CD4-positive, alpha-beta T cell treated with Interleukin-6 at 100 ng/mL for 8 hours (primary cell): Measurements from ENCODE around the gene SLC25A47.
"Not testable (repeated sequence)": the region's sequence is repeated elsewhere in the genome, so short reads cannot be mapped to it uniquely, and the experiment has no call there.

Experiments used
- DNase-seq: peaks from one replicate; pipeline ENCODE4 v3.0.0-alpha.2; 2020; ENCODE audit warnings: mixed read lengths, low spot score

The SLC25A47 gene

DNA sequence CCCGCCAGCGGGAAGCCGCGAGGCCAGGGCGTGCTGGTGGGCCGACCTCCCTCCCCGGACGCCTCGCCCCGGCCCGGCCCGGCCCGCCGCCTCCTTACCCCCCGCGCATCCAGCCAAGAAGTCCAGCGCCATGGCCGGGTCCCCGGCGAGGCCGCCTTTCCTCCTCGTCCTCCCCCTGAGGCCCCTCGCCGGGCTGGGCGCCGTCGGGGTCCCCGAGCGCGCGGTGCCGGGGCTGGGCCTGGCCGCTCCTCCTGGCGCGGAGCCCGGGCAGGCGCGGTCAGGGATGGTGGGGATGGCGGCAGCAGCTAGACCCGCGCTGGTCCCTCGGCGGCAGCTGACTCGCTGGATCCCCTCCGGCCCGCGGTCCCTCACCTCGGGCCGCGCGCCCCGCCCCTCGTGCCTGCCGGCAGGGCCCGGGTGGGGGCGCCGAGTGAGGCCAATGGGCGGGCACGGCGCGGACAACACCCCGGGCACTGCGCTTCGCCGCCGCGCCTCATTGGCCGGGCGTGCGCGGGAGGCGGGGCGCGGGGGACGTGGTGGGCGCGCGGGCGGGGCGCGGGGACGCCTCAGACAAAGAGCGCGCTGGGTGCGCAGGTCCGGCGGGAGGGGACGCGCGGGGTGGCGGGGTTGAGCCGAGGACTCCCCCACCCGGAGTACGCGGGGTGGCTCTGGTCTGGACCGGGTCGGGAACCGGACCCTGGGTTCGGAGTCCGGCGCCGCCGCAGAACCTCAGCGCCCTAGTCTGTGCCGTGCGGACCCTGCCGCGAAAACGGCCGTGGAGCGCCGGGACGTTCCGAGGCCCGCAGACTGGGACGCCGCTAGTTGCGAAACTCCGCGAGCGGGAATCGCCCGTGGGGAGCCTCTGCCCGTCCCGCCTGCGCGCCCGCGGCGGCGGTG lies 16.8 kb upstream of the SLC25A47 start, which contains the start of gene SLC25A29:
Gene SLC25A29, minus strand, starts transcription at position 344 of the 897 bp plus-strand sequence. Its CDS starts 212 bp downstream, at position 132.
- DNase-seq: peak; percentile 55

DNA sequence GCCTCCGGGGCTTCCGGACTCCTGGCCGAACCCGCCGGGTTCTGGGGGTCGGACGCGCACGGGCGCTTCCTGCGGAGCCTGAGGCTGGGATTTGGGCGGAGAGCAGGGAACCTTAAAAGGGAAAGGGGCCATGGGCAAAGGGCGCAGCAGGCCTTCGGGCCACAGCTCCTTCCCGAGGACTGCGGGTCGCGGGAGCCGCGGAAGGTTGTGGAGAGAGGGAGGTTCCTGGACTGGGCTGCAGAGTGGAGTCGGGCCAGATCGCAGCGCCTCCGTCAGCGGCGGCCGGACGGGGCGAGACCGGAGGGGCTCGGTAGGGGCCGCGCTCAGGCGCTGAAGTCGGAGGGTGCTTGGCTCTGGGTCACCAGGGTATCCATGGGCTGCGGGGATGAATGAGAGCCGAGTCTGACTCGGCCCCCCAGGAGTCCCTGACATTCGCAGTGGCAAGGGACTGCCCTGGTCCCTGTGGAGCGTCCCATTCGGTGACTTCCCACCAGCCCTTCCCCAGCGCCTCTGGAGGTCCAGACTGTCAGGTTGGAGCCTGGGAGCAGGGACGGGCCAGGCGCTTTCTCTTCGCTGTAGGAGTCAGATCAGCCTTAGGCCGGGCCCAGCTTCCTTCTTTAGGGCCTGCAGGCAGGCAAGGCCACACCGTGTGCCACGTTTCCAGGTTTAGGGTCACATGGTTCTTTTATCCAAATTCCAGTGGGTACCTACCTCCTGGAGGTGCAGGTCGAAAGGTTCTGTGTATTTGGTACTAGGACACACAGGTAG lies 16.0 kb upstream of the SLC25A47 start:
- DNase-seq: no peak

DNA sequence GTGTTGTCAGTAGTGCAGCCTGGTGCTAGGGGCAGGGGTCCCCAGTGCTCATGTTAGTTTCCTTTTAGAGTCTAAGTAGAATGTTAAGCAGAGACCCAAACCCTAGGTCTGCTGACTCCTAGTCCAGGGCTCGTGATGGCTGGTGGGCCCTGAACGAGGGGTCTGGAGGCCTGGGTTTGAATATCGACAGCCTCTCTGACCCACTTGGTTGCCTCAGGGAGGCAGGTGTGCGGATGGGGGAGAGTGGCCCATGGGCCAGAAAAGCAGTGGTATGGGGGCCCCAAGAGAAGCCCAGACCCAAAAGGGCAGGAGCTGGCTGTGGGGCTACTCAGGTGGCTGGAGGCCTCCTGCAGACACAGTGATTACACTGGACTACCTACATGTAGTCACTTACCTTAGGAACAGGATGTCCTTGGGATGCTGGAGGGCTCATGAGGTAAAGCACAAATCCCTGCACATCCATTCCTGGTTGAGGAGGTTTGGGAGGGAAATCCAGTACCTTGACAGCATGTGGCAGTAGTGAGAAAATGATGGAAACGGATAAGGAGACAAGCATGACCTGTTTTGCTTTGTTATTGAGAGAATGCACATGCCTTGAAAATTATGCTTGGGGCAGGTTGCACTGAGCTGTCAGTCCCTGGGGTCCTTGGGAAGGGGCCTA lies 15.2 kb upstream of the SLC25A47 start:
- DNase-seq: no peak

DNA sequence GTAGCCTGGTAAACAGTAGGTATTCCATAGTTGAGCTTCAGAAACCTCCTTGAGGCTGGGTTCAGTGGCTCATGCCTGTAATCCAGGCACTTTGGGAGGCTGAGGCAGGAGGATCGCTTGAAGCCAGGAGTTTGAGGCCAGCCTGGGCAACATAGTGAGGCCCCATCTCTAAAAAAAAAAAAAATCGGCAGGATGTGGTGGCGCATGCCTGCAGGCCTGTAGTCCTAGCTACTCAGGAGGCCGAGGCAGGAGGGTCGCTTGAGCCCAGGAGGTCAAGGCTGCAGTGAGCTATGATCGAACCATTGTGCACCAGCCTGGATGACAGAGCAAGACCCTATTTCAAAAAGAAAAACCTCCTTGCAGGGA lies 14.7 kb upstream of the SLC25A47 start:
- not testable (repeated sequence) for DNase-seq

DNA sequence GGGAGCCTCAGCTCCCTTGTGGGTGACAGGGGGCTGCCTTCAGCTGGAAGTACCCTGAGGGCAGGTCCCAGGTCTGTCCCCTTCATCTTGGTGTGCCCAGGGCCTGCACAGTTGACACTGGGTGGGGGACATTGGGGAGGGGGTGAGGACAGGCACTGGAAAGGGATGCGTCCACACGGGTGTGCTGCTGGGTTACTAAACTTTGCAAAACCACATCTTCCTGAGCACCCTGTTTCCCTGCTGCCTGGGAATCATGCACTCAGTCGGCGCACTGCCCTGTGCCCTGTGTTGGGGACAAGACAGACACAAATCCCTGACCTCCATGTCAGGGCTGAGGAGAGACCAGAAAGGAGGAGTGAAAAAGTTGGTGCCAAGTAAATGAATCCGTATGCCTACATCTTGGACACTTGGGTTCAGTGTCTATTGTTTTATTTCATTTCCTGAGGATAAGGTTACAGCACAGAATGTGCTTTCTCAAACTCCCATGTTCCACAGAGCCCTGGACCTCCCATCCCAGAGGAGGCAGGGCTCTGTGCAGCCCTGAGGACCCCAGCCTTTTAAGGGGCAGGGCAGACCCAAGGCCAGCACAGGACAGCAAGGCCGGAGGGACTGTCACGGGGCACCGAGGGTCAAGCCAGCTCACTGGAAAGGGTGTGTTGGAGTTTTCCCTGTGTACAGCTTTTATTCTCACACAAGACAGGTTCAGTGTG lies 14.0 kb upstream of the SLC25A47 start:
- no peak for DNase-seq

DNA sequence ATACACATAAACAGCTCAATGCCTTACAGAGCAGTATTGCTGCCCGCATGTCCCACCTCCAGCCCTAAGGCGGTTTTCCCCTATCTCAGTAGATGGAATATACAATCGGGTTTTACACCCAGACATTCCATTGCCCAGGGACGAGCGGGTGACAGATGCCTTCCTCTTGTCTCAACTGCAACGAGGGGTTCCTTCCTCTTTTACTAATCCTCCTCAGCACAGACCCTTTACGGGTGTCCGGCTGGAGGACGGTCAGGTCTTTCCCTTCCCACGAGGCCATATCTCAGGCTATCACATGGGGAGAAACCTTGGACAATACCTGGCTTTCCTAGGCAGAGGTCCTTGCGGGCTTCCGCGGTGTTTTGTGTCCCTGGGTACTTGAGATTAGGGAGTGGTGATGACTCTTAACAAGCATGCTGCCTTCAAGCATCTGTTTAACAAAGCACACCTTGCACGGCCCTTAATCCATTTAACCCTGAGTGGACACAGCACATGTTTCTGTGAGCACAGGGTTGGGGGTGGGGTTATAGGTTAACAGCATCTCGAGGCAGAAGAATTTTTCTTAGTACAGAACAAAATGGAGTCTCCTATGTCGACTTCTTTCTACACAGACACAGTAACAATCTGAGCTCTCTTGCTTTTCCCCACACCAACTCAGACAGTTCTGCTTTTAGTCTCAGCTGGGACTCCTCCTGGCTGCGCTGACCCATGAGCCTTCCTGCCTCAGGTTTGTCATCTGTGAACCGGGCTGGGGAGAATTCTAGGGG lies 10.8 kb upstream of the SLC25A47 start:
- DNase-seq: not testable (repeated sequence)

DNA sequence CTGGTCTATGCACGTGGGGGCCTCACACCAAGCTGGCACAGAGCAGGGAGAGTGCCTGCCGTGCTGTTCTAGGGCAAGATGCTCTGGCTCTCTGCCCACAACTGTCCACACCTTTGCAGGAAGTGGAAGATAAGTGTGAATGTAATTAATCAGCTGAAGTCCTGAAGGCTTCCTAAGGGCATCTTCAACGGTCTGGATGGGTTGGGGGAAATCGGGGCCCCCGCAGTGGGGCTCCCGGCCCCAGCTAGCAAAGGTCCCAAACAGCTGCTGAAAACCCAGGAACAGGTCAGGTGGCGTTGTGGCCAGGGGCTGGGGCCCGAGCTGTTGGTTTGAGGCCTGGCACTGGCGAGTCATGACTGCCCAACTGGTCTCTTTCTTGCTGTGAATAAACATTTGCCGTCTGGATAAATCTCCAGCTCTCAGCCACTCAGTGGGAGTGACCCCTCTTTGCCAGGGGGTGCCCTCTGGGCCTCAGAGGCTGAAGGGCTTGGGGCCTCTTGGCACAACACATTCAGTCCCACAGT lies 10.2 kb upstream of the SLC25A47 start:
- no peak for DNase-seq

DNA sequence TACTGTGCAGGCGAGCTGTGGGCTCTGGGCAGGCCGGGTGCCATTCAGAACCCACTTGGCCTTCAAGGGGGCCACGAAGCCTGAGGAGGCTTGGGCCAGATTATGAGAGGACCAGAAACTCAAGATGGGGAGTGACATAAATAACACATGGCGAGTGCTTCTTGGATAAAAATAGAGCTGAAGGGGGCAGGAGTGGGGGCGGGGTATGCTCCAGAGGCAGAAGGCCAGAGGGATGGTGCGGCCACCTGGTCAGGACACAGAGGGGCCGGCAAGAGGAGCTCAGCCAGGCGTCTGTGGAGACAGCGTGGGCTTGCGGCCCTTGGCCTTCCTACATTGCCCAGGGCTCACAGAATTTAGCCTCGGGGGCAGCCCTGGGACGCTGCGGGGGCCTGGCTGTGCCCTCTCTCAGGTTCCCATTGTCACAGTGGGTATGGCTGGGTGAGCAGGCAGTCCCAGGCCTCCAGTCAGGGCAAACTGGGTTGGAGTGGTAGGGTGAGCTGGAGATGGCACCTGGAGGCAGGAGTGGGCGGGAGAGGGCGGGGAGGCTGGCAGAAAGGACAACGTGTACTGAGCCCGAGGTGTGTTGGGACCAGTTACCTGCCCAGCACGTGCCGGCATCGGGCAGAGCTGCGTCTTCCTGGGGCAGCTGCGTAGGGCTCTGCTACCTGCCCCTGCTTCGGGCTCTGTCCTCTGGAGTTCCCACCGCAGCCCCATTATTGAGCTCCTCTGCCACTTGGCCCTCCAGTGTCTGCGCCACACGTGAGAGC lies 9.5 kb upstream of the SLC25A47 start:
- no peak for DNase-seq

DNA sequence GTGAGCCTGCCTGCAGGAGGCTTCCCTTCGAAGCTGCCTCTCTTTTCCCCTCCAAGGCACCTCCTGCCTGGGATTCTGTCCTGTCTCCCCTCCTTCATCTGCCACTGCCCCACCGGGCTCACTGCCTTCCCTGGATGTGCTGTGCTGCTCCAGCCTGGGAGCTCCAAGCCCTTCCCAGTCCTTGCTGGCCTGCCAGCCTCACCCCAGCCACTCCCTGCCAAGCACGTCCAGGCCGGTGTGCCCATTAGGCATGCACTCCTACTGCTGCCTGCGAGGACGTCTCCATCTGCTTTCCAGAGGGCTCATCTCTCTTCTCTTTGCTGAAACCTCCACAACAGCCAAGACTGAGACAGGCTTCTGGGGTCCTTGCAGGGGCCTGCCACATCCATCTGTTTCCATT lies 8.4 kb upstream of the SLC25A47 start:
- DNase-seq: no peak

DNA sequence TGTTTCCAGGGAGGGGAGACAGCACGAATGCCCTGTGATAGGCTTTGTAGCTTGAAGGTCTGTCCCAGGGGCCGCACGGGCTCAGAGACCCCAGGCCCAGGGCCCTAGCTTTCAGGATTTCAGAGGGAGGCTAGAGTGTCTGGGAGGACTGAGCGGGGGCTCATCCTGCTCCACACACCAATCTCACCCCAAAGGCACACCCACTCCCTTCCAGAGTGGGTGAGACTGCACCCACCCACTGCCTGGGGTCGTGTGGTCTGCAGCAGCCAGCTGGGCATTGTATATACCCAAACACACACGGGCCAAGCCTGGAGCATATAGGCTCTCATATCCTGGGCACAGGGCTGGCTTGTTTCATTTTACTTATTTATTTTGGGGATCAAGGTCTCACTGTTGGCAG lies 5.8 kb upstream of the SLC25A47 start:
- no peak for DNase-seq

DNA sequence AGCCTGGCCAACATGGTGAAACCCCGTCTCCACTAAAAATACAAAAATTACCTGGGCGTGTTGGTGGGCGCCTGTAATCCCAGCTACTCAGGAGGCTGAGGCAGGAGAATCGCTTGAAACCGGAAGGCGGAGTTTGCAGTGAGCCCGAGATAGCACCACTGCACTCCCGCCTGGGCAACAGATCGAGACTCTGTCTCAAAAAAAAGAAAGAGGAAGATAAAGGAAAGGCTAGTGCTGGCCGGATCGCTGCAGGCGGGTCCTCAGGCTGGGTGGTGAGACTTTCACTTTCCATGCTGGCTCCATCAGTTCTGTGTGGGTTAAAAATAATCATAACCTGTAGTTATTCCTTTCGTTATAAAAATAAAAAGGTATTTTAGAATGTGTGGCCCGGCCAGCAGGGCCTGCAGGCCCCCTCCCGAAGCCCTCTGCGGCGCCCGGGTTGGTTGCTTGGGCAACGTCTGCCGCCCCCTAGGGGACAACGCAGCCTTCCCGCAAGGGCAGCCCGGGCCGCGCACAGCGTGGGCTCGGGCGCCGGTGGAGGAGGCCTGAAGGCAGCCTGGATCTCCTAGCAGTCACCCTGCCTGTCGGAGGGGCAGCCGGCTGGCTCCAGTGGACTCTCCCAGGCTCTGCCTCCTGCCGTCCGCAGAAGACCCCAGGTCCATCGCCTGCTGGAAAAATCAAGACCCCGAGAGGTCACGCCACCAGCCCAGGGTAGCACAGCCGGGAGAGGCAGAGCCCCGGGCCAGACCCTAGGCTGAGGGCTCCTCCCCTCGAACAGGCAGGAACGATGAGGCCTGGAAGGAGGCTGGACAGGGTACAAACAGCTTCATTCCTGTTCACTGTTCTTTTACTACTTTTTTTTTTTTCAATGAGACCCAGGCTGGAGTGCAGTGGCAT lies 5.0 kb upstream of the SLC25A47 start:
- DNase-seq: peak; percentile 54

DNA sequence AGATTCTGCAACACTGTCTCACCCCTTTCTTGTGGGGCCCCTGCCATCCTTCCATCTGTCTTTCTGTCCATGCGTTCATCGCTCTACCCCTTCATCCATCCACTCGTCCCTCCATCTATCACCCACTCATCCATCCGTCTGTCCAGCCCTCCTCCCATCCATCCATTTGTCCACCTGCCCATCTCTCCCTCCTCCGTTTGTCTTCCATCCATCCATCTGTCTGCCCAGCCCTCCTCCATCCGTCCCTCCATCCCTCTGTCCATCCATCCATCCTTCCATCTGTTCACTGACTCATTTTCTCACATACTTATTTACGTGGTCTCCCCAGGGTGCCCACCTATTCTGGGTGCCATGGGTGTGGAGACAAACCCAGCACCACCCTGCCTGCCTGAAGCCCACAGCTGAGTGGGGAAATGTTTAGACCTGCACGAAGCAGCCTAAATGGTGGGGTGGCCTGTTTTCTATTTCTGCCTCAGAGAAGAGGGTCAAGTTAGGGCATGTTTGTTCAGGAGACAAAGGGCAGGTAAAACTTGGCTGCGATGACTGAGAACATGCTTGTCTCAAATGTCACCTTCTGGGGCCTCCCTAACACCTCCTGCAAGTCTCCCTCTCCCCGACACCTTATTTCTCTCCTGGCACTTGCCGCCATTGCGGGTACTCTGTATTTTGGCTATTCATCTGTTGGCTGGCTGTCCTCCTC lies 2.8 kb upstream of the SLC25A47 start:
- DNase-seq: no peak

DNA sequence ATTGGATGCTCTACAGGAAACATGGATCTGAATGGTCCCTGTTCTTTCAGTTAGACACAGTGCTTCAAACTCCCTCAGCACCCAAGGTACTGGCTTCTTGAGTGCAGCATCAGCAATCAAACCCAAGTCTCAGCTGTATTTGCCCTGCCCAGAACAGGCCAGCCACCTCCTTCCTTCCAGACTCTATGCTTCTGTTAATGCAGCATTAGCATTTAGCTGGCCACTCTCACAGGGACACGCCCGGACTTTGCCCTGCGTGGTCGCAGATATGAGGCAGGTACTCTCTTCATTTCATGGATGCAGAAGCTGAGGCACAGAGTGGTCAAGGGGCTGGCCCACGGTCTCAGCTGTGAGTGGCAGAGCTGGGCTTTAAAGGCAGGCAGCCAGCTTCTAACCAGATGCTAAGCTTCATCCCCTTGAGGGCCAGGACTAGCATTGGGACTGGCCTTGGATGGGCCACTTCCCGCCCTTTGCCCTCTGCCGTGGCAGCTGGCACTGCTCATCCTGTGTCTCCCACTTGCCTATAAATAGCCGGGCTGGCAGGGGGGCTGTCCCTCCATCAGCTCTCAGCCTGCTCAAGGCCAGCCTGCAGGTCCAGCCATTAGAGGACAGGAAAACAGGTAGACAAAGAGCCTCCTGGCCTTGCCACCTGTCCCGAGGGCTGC lies 1.5 kb upstream of the SLC25A47 start:
- DNase-seq: no peak

DNA sequence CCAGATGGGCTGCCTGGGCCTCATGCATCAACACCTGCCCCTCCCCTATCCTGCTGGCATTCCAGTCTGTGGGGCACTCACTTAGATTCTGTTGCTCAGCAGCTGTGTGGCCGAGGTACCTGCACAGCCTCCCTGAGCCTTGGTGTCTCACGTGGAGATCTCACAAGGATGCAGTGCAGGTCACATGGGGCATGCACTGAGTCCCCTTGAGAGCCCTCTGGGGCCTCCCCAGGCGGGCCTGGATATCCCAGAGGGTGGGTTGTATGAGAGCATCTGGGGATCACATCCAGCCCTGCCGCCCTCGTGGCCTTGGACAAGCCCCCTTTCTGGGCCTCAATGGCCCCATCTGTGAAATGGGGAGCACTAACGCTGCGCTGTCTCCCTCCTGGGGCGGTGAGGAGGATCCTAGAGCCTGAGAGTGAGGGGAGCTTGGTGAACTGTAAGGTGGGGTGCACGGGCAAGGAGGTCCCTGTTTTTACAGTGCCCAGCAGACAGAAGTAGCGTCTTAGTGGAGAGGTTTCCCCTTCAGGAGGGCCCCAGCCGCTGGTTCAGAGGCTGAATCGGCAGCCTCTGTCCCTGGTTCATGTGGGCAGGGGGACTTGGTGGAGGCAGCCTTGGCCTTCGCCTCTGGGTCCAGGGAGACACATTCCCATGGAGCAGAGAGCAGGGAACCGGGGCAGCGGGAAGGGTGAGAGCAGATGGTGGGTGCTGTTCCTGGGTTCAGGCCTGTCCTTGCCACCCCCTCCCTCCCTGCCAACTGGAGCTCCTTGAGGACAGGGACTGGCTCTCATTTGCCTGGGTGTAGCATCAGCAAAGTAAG lies 791 bp upstream of the SLC25A47 start:
- DNase-seq: no peak

DNA sequence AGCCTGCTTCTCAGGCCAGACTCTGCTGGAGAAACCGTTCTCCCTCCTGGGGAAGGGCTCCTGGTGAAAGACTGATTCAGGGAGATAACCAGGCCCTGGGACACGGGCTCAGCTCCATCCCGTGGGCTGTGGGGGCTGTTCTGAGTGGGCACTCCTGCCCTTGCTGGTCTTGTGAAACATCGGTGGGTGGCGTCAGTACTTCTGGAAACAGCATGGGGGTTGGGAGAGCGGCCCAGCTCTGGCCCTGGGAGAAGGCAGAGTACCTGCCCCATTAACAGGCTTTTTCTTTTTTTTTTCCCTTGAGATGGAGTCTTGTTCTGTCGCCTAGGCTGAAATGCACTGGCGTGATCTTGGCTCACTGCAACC lies 786 bp downstream of the SLC25A47 start:
- DNase-seq: no peak

DNA sequence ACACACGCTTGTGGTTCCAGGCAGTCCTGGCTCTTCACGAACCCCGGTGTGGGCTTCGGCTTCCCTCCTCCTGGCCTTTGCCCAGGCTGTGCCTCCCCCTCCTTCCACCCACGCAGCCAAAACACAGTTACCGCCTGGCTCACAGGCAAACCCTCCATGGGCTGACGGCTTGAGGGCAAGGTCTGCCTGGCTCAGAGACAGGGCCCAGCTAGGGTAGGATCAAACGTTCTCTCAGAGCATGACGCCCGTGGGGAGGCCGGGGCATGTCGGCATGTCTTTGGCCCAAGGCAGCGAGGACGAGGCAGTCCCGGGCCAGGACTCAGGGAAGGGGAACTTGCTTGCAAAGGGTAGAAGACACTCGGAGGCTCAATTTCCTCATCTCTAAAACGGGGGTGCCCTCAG lies 2.1 kb downstream of the SLC25A47 start:
- DNase-seq: no peak

DNA sequence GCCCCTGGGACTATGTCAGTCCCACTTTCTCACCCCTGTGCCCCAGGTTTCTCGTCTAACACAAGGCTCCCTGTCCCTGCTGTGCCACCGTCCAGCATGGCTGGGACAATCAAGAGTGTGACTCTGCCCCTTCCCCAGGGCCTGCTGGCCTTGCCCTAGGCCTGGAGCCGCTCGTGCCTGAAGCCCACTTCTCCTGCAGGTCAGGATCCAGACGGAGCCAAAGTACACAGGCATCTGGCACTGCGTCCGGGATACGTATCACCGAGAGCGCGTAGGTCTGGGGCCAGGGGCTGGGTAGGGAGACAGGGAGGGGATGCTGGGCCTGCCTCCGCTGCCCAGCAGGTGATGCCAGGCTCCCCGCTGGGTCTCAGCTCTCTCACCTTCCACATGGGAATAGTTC lies 2.8 kb downstream of the SLC25A47 start:
- DNase-seq: no peak
